NCI-H2227 (cell line): Measurements from ENCODE around the gene OSGEP.
"Not testable (repeated sequence)": the region's sequence is repeated elsewhere in the genome, so short reads cannot be mapped to it uniquely, and the experiment has no call there.

Source experiments
- DNase-seq: peaks from one replicate; lab custom pipeline; 2025; ENCODE audit not compliant: unreplicated experiment; lab: John Stamatoyannopoulos, UW

The OSGEP gene

GRCh38 chr14:20469890-20470602 lies 15.4 kb upstream of the OSGEP start:
- peak; percentile 39 for DNase-seq

- peak; percentile 94 for DNase-seq
Observed at GRCh38 chr14:20469242-20469889, 14.8 kb upstream of the OSGEP start, which contains the start of gene PNP. PNP (plus strand) TSS chr14:20469406; CDS start chr14:20469525, 119 bp downstream.

- DNase-seq, result no peak
Observed at GRCh38 chr14:20468764-20469241, 14.2 kb upstream of the OSGEP start.

- peak; percentile 100 for DNase-seq
Observed at GRCh38 chr14:20461225-20462141, 6.9 kb upstream of the OSGEP start, which contains the start of gene PIP4P1. PIP4P1 (minus strand) TSS chr14:20461434; CDS start chr14:20461325, 109 bp downstream.

GRCh38 chr14:20460458-20461224 lies 6.0 kb upstream of the OSGEP start:
- DNase-seq, result peak; percentile 72

GRCh38 chr14:20458031-20458789 lies 3.6 kb upstream of the OSGEP start:
- DNase-seq, result no peak

- DNase-seq, result no peak
Observed at GRCh38 chr14:20456971-20457370, 2.4 kb upstream of the OSGEP start.

GRCh38 chr14:20455355-20456300 lies 1.0 kb upstream of the OSGEP start:
- DNase-seq, result peak; percentile 91

GRCh38 chr14:20452831-20453230 lies 1.8 kb downstream of the OSGEP start:
- DNase-seq, result not testable (repeated sequence)

GRCh38 chr14:20446889-20447288 lies 7.7 kb downstream of the OSGEP start:
- no peak for DNase-seq

- DNase-seq, result not testable (repeated sequence)
Observed at GRCh38 chr14:20443650-20444049, 11.0 kb downstream of the OSGEP start.

GRCh38 chr14:20441461-20441860 lies 13.2 kb downstream of the OSGEP start:
- no peak for DNase-seq

GRCh38 chr14:20440882-20441281 lies 13.7 kb downstream of the OSGEP start:
- DNase-seq, result no peak

GRCh38 chr14:20440465-20440864 lies 14.1 kb downstream of the OSGEP start:
- DNase-seq, result no peak

GRCh38 chr14:20438664-20439063 lies 15.9 kb downstream of the OSGEP start:
- no peak for DNase-seq

- DNase-seq, result no peak
Observed at GRCh38 chr14:20436363-20436755, 18.3 kb downstream of the OSGEP start.

- DNase-seq, result no peak
Observed at GRCh38 chr14:20435582-20436362, 18.8 kb downstream of the OSGEP start, which contains the start of gene KLHL33. KLHL33 (minus strand) TSS chr14:20436166; CDS start chr14:20435811, 355 bp downstream.
